DMS79 treated with DMSO at 0.1 percent for 48 hours (cell line): ENCODE measurements around the gene PXDN.
"Not testable (repeated sequence)": the region's sequence is repeated elsewhere in the genome, so short reads cannot be mapped to it uniquely, and the experiment has no call there.

ENCODE experiments used
- DNase-seq: peaks from one replicate; lab custom pipeline; 2025; lab: John Stamatoyannopoulos, UW

The PXDN gene

GRCh38 chr2:1681323-1682180 lies 62.8 kb downstream of the PXDN start:
- DNase-seq, result no peak

- no peak for DNase-seq
Observed at GRCh38 chr2:1681017-1681318, 63.3 kb downstream of the PXDN start.

DNA sequence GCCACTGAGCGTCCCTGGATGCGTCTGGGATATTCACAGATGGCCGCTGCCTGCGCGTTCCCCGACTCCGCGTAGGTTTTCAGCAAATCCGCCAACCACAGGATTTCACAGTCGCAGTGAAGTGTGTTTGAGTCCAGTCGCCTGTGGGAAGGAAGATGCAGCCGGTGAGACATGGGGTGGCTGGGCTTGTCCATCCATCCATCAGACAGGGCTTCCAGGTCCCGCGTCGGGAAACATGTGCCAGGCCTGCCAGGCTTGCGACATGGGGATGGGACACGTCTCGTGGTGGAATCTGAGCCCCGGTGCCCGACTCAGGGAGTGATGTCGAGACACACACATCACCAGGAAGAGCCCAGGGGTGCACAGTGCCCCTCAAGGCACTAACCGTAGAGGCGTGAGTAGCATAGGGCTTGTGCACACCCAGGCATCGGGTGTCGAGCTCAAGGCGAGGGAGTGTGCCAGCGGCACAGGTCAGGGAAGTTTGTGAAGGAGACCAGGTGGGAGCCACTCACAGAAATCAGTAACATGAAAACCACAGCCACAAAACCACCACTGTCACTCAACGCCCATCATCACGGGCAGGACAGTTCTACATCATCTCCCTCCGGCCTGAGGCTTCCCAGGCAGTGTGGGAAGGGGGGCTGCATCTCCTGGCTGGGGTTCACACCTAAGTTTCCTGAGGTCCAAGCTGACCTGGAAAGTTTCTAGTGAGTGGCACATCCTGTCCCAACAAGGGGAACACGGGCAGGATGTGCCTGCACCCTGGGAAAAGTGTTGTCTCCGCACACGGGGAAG lies 63.9 kb downstream of the PXDN start:
- DNase-seq, result no peak

- not testable (repeated sequence) for DNase-seq
Observed at GRCh38 chr2:1679488-1680039, 64.8 kb downstream of the PXDN start.

DNA sequence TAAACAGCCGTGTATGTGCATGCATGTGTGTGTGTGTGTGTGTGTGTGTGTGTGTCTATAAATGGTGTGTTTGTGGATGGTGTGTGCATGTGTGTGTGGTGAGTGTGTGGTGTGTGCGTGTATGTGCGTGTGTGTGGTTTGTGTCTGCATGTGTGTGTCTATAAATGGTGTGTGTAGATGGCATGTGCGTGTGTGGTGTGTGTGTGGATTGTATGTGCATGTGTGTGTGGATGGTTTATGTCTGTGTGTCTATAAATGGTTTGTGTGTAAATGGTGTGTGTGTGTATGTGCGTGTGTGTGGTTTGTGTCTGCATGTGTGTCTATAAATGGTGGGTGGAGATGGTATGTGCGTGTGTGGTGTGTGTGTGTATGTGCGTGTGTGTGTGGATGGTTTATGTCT lies 65.2 kb downstream of the PXDN start:
- DNase-seq, result not testable (repeated sequence)

- no peak for DNase-seq
Observed at GRCh38 chr2:1678609-1679008, 65.7 kb downstream of the PXDN start.

DNA sequence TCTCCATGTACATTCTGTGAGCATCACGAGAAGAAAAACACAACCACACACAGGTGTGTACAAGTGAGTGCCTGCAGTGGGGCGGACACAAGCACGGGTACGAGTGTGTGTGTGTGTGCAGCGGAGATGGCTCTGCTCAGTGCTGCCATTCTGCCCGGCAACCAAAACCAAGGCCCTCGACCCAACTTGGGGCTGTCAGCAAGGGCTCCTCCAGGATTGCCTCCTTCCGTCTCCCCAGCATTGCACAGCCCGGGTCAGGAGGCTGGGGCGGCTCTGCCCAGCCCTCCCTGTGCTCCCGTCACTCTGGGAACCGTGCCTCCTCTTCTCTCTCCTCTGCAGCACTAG lies 66.5 kb downstream of the PXDN start:
- DNase-seq, result no peak

DNA sequence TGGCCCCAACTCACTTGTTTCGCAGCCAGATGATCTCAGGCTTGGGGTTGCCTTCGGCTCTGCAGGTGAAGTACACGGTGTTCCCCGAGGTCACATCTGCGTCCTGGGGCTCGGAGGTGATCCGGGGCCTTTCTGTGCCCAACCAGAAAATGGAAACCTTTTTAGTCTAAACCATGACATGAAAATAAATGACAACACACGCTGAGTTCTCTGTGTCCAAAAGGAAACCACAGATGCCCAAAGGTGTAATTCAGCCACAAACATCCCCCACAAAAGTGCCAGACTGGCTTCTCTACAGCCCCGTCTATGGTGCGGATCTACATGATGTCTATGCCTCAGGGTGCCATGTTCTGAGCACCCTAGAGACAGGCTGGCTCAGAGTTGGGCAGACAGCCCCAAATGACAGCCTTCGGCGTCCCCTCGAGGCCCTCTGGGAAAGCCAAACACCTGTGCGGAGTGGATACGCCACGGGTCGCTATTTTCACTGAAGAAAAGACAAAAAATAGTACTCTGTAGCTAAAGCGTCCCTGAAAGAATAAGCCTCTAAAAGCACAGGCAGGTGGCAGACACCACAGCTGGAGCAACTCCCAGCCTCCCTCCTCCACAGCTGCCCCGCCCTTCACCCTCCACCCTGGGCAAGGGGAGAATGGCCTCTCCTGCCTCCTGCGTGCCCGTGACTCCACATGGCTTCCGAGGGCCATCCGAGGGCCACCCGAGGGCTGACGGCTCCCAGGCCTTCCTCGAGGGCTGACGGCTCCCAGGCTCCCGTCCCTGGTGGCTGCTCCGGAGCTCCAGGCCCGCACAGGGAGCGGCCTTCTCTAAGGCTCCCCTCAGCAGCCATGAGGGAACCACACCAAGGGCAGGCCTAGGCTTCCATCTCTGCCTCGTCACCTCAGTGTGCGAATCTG lies 67.1 kb downstream of the PXDN start:
- DNase-seq, result no peak

- no peak for DNase-seq
Observed at GRCh38 chr2:1676091-1676912, 68.0 kb downstream of the PXDN start.

GRCh38 chr2:1675633-1676032 lies 68.7 kb downstream of the PXDN start:
- no peak for DNase-seq

DNA sequence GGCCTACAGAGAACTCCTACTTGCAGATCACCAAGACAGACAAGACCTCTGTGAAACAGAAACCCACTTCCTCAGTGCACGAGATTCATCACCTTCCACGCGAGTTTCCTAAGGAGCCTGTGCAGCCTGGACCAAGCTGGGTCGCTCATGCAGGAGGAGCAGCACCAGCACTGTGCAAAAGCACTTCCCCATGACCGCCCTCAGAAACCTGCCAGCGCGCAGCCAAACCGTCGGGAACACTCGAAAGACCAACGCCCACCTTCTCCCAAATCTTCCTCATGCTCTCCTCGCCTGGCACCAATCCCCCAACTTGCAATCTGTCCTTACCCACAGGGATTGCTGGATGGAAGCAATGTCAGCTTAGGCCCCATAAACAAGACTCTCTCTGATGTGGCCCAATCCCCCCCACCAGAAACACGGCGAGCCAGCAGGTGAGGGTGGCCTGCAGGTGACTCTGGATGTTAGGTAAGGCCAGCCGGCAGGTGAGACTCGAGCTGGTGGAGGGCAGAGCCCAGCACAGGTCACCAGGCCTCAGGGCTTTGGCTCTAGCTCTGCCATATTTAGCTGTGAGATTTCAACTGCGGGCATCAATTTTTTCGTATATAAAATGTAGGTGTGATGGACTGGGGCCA lies 69.4 kb downstream of the PXDN start:
- DNase-seq, result no peak

DNA sequence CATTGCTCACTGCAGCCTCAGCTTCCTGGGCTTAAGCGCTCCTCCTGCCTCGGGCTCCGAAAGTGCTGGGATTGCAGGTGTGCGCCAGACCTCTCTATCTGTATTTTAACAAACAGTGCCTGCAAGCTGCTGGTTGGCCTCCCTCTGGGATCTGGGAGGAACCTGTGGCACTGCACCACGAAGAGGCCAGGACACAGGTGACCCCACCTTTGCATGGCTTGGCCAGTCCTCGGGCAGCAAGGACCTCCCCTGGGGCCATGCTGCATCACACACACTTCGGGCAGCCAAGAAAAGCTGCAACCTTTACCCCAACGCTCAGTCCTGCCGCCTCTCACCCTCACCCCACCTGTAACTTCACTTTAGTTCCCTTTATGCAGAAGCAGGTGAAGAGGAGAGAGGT lies 70.0 kb downstream of the PXDN start:
- DNase-seq, result no peak

GRCh38 chr2:1673160-1673944 lies 71.0 kb downstream of the PXDN start:
- no peak for DNase-seq

DNA sequence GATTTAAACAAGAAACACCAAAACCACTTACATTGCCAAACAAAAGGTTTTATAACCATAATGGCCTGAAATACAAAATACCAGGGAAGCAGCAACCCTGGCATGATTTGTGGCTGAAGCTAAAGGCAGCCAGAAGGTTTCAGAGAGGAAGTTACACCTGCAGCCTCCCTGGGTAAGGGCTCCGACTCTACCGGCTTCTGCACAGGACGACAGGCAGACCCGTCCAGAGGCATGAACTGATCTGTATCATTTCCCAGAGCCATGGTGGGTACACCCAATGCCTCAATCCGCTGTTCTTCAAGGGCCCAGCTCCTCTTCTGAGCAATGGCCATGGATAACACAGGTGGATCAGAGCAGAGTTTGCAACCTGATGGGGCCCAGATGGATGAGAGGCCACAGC lies 71.6 kb downstream of the PXDN start:
- DNase-seq, result no peak

GRCh38 chr2:1671916-1672315 lies 72.4 kb downstream of the PXDN start:
- no peak for DNase-seq

DNA sequence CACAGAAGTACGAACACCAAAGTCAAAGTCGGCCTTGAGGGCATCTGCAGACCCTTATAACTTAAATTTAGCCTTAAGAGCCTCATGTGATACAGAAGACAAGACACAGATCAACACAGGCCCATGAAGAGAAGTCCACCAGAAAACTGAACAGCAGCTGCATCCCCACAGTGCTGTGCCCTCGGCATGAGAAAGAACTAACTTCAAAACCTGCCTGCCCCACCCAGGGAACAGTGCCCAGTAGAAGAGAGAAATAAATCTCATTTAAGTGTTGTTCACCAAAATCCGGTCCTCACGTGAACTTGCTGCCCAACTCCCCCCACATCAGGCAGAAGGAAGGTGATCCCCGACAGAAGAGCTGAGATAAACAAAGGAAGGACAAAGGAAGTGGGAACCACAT lies 73.7 kb downstream of the PXDN start:
- DNase-seq, result no peak

DNA sequence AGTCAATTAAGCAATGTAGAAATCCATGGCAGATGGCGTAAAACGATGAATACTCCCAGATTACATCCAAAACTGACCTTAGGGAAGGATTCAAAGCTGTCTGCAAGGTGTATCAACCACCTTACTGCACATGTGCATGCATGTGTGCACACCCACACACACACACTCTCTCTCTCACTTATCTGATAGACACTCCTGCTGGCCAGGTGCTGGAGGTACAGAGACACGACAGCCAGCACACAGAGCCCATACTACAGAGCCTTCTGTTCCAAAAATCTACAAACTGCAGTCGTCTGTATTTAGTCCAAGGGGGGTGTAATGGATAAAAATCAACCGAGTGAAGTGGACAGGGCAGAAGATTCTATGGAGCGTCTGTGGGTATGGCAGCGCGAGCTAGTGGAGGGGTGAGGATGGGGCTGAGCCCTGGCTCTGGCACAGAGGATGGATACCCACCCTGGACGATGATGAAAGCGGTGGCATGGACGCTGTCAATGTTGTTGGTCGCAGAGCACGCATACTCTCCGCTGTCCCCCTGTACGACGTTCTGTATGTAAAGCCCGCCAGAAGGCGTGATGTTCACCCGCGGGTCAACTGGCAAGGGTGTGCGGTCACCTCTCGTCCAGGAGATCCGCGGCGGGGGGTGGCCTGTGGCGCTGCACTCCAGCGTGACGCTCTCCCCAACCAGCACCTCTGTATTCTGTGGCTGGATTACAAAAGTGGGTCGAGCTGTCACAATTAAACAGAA lies 78.4 kb downstream of the PXDN start:
- no peak for DNase-seq

DNA sequence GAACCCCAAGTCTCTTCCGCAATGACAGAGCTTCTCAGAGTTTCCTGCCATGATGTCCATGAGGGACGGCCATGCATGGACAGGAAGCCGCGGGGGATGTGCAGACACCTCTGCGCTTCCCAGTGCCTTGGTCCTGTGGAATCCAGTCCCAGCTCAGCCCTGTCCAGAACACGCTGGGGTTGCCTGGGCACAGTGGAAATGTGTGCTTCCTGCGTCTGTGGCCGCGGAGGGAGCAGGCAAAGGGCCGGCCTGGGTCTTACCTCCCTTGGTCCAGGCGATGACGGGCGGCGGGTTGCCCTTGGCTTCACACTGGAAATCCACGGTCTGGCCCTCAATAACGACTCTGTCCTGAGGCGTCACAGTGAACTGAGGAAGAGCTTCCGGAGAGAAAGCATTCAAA lies 79.6 kb downstream of the PXDN start:
- DNase-seq, result no peak

GRCh38 chr2:1664076-1664605 lies 80.2 kb downstream of the PXDN start:
- no peak for DNase-seq
